Heart right ventricle (tissue), 16 donors: ENCODE results near the gene SLC33A1. TPM values are rescaled to one million over a fixed set of nuclear protein-coding genes. Genes with fewer than 3 reads are reported as not detected.

Experiments
- ATAC-seq, 8 donors: fragments of 200-7000 bp; cut with Tn5 transposase; one replicate each; pipeline ENCODE4 v1.9.1; 2020; ENCODE audit warnings: mild to moderate bottlenecking in 8 of 8, moderate library complexity in 8 of 8, moderate number of reproducible peaks in 1 of 8
- DNase-seq, 2 donors: peaks; one replicate each; pipeline ENCODE4 v3.0.0-alpha.2; 2020
- H3K27ac ChIP-seq, 10 donors: fragments of 200-600 bp; sonication (generic) in 2 of 10; one replicate each; pipeline versions ENCODE4 v1.5.0 to v1.8.0; 2020 to 2022; ENCODE audit warnings: mild to moderate bottlenecking in 3 of 10
- H3K27me3 ChIP-seq, 7 donors: fragments of 200-600 bp; one replicate each; pipeline ENCODE4 v1.8.0; 2021 to 2022; ENCODE audit warnings: mild to moderate bottlenecking in 2 of 7
- H3K36me3 ChIP-seq, 9 donors: fragments of 200-600 bp; sonication (generic) in 1 of 9; one replicate each; pipeline versions ENCODE4 v1.5.0 to v1.8.0; 2020 to 2022; ENCODE audit warnings: mild to moderate bottlenecking in 2 of 9
- H3K4me1 ChIP-seq, 9 donors: fragments of 200-600 bp; sonication (generic) in 1 of 9; one replicate each; pipeline versions ENCODE4 v1.5.0 to v1.8.0; 2020 to 2022; ENCODE audit warnings: mild to moderate bottlenecking in 4 of 9
- H3K4me3 ChIP-seq, 10 donors: fragments of 200-600 bp; sonication (generic) in 2 of 10; one replicate each; pipeline versions ENCODE4 v1.5.0 to v1.8.0; 2020 to 2022; ENCODE audit warnings: mild to moderate bottlenecking in 7 of 10, moderate library complexity in 2 of 10
- H3K9me3 ChIP-seq, 11 donors: fragments of 200-600 bp in 10 of 11; sonication (generic) in 2 of 11; one replicate each; pipeline versions ENCODE4 v1.5.0 to v1.8.0; 2013 to 2022; ENCODE audit warnings: mild to moderate bottlenecking in 2 of 11, control low read depth in 1 of 11, moderate library complexity in 1 of 11
- WGBS, 2 donors: extraction: QIAGEN DNeasy Blood & Tissue Kit; methylation state at CpG; one replicate each; pipeline ENCODE4 v1.1.7; 2013; ENCODE audit warnings: inconsistent platforms in 1 of 2; 5-methylcytosine and 5-hydroxymethylcytosine counted together
- intact Hi-C, 10 donors: fragments of 100-400 bp; cut with DNase I; formaldehyde crosslinking; loops; one replicate each; pipeline versions ENCODE4 v1.11.1 to v1.14.2; 2022
- polyA plus RNA-seq, 2 donors: library from polyadenylated mRNA; stranded (reverse); fragments of 200-250 nt; gene quantifications; one replicate each; pipeline ENCODE4 v1.2.3, GENCODE V29; 2013
- total RNA-seq, 10 donors: library from RNA; stranded (reverse); fragmentation: NEBNext Ultra II Directional in 3 of 10; extraction: Animal tissue kit (Norgen Biotek cat#: 25700) in 3 of 10; gene quantifications; one replicate each; pipeline versions ENCODE4 v1.2.1 to v1.2.4, GENCODE V29; 2021 to 2023
- TF ChIP-seq, protein P1 (sequence below), 9 donors: fragments of 200-600 bp; sonication (generic) in 2 of 9; IDR thresholded peaks; one replicate each; pipeline versions ENCODE4 v1.5.0 to v1.8.0; 2021 to 2022; ENCODE audit warnings: antibody characterized with exemption in 9 of 9, mild to moderate bottlenecking in 5 of 9, moderate library complexity in 1 of 9
- donor health status: Arrhythmogenic right ventricular cardiomyopathy.
- donor health status: ischemic (EF 13 %, LVEDD 7.1; RV severe dilation, severe dysfunction).
- donor health status: healthy with polysubstance abuse.
- donor health status: DM: no; HTN: yes; CAD: no.
- donor health status: DM: no; HTN: no; CAD: no.
- donor health status: ischemic (EF 25% LVEDD 6.9; RV normal size, moderate dysfunction).
- donor health status: ischemic (EF 25% LVEDD 5.7; RV mildly dilated, moderate dysfunction).
- donor health status: healthy.
- donor health status: DM: yes; HTN: yes; CAD: no.
- donor health status: Ischemic cardiomyopathy.
- donor health status: ischemic (EF 35%, LVEDD 5.7; RV mildly dilated, moderate dysfunction).
- donor health status: nonischemic (EF 11% LVEDD 7.7; RV severe dilation, severe dysfunction).
- donor health status: DM: yes; HTN: yes; CAD: no.
- donor health status: PGD.
- donor health status: ischemic (EF 29% LVEDD 5.4; RV normal size, mild dysfunction).
- donor health status: nonischemic (EF 23%, LVEDD 6.1; RV moderate dilation, normal function).

SLC33A1 gene
- total and polyA plus RNA-seq, 12 donors = 4.3 to 35.3 (median 25.3) TPM

DNA sequence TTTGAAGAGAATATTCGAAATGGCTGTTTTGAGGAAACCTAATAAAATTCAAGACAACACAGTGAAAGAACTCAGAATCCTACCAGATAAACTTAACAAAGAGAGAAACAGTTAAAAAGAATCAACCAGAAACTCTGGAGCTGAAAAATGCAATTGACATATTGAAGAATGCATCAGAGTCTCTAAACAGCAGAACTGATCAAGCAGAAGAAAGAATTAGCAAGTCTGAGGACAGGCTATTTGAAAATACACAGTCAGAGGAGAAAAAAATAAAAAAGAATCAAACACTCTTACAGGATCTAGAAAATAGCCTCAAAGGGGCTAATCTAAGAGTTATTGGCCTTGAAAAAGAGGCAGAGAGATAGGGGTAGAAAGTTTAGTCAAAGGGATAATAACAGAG, 61.7 kb downstream of the SLC33A1 start:
- Histone ChIP-seq H3K36me3 (peaks cover 0 to 47% (median 7%) of the 10 kb centered on the region in 9 donors), H3K9me3 (peaks cover 0 to 17% (median 0%) of the 10 kb centered on the region in 11 donors), H3K4me3 (no peak overlapping the region), H3K27me3 (no peaks in the 10 kb centered on the region), H3K4me1 (no peaks in the 10 kb centered on the region), H3K27ac (no peak overlapping the region)
- TF ChIP-seq, protein P1, sequence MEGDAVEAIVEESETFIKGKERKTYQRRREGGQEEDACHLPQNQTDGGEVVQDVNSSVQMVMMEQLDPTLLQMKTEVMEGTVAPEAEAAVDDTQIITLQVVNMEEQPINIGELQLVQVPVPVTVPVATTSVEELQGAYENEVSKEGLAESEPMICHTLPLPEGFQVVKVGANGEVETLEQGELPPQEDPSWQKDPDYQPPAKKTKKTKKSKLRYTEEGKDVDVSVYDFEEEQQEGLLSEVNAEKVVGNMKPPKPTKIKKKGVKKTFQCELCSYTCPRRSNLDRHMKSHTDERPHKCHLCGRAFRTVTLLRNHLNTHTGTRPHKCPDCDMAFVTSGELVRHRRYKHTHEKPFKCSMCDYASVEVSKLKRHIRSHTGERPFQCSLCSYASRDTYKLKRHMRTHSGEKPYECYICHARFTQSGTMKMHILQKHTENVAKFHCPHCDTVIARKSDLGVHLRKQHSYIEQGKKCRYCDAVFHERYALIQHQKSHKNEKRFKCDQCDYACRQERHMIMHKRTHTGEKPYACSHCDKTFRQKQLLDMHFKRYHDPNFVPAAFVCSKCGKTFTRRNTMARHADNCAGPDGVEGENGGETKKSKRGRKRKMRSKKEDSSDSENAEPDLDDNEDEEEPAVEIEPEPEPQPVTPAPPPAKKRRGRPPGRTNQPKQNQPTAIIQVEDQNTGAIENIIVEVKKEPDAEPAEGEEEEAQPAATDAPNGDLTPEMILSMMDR (IDR thresholded peaks at IDR 0.05) = no peak
- no peak for ATAC-seq
- no peak for DNase-seq
- intact Hi-C loops = no loop called here
- WGBS, 2 donors = 82 to 87% methylated on average over 1 of the region's 1 CpG

DNA sequence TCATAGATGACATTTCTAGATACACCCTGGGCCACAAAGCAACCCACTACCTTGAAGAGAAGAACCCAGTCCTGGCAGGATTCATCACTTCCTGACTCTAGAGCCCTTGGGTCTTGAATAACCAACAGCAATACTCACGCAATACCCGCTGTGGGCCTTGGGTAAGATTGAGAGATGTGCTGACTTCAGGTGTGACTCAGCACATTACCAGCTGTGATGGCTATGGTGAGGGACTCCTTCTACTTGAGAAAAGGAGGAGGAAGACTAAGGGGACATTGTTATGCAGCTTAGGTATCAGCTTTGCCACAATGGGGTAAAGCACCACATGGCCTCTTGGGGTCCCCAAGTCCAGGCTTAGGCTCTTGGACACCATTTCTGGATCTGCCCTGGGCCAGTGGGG, 63.0 kb downstream of the SLC33A1 start:
- ATAC-seq (no peak), DNase-seq (no peak)
- Histone ChIP-seq H3K9me3 (peaks cover 0 to 13% (median 0%) of the 10 kb centered on the region in 11 donors), H3K27ac (no peak overlapping the region), H3K36me3 (peaks cover 0 to 40% (median 7%) of the 10 kb centered on the region in 9 donors), H3K4me3 (no peak overlapping the region), H3K27me3 (no peaks in the 10 kb centered on the region), H3K4me1 (no peaks in the 10 kb centered on the region)
- 93 to 100% methylated on average over 2 of the region's 2 CpGs for WGBS, 2 donors
- intact Hi-C loops = no loop called here
- TF ChIP-seq, protein P1 (IDR thresholded peaks at IDR 0.05) = no peak

DNA sequence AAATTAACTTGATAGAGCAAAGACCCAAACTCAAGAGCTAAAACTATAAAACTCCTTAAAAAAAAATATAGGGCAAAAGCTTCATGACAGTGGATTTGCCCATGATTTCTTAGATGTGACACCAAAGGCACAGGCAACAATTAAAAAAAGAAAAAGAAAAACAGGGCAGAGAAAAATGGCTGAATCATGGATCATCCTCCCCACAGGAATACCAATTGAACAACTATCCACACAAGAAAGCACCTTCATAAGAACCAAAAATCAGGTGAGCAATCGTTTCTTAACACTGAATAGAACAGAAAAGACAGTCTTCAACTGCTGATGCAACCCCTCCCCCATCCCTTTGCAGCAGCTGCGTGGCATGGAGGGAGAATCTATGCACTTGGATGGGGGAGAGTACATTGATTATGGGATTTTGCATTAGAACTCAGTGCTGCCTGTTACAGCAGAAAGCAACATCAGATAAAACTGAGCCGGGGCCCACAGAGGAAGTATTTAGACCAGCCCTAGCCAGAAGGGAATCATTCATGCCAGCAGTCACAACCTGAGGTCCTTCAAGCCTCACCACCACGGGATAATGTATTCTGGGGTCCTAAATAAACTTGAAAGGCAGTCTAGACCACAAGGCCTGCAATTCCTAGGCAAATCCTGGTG, 63.8 kb downstream of the SLC33A1 start:
- ATAC-seq (no peak), DNase-seq (no peak)
- no peak overlapping the region for H3K27ac ChIP-seq
- H3K36me3 ChIP-seq = peaks cover 0 to 32% (median 7%) of the 10 kb centered on the region in 9 donors
- TF ChIP-seq, protein P1 (IDR thresholded peaks at IDR 0.05) = no peak
- 80% methylated on average over 4 of the region's 4 CpGs for WGBS, 2 donors
- H3K4me3 ChIP-seq = no peak overlapping the region
- no peaks in the 10 kb centered on the region for H3K4me1 ChIP-seq
- peaks cover 0 to 13% (median 0%) of the 10 kb centered on the region in 11 donors for H3K9me3 ChIP-seq
- intact Hi-C loops = no loop called here
- no peaks in the 10 kb centered on the region for H3K27me3 ChIP-seq

DNA sequence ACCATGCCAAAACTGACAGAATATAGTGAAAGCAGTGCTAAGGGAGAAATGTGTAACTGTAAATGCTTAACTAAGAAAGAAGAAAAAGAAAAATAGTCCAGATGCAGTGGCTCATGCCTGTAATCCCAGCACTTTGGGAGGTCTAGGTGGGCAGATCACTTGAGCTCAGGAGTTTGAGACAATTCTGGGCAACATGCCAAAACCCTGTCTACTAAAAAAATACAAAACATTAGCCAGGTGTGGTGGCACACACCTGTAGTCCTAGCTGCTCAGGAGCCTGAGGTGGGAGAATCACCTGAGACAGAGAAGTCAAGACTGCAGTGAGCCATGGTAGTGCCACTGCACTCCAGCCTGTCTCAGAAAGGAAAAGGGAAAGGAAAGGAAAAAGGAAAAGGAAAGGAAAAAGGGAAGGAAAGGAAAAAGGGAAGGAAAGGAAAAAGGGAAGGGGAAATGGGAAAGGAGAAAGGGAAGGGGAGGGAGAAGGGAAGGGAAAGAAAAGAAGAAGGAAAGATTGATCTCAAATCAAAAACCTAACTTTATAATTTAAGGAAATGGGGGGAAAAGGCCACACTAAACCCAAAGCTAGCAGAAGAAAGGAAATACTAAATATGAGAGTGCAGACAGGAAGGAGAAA, 68.4 kb downstream of the SLC33A1 start:
- no peaks in the 10 kb centered on the region for H3K4me1 ChIP-seq
- DNase-seq (no peak), ATAC-seq (no peak)
- H3K9me3 ChIP-seq = peaks cover 0 to 20% (median 13%) of the 10 kb centered on the region in 11 donors
- no peak overlapping the region for H3K27ac ChIP-seq
- peaks cover 0 to 37% (median 0%) of the 10 kb centered on the region in 9 donors for H3K36me3 ChIP-seq
- no peaks in the 10 kb centered on the region for H3K27me3 ChIP-seq
- TF ChIP-seq, protein P1 (IDR thresholded peaks at IDR 0.05) = no peak
- intact Hi-C loops = no loop called here
- H3K4me3 ChIP-seq = no peak overlapping the region
